Uterus (tissue), 4 donors: ENCODE measurements around the gene CPEB2. TPM values are rescaled to one million over a fixed set of nuclear protein-coding genes. Genes with fewer than 3 reads are reported as not detected.

ENCODE experiments used
- DNase-seq, 2 donors: peaks; one replicate each; pipeline ENCODE4 v3.0.0-alpha.2; 2019 to 2020
- H3K27ac ChIP-seq, 2 donors: fragments of 200-600 bp; sonication (generic); 1 replicate in 1 of 2; 2 replicates in 1 of 2; pipeline ENCODE4 v1.5.1; 2016 to 2018
- H3K27me3 ChIP-seq, 2 donors: fragments of 200-600 bp; sonication (generic); one replicate each; pipeline ENCODE4 v1.5.1; 2018 to 2019; ENCODE audit warnings: control low read depth in 1 of 2
- H3K36me3 ChIP-seq, 2 donors: fragments of 200-600 bp; sonication (generic); one replicate each; pipeline ENCODE4 v1.5.1; 2019; ENCODE audit warnings: control low read depth in 1 of 2
- H3K4me1 ChIP-seq, 2 donors: fragments of 200-600 bp; sonication (generic); one replicate each; pipeline ENCODE4 v1.5.1; 2018 to 2019; ENCODE audit warnings: control low read depth in 1 of 2
- H3K4me3 ChIP-seq, 2 donors: fragments of 200-600 bp; sonication (generic); 1 replicate in 1 of 2; 2 replicates in 1 of 2; pipeline ENCODE4 v1.5.1; 2018 to 2019; ENCODE audit warnings: mild to moderate bottlenecking in 1 of 2
- H3K9me3 ChIP-seq, 2 donors: fragments of 200-600 bp; sonication (generic); one replicate each; pipeline ENCODE4 v1.5.1; 2019; ENCODE audit warnings: control low read depth in 1 of 2
- CTCF ChIP-seq, 4 experiments: fragments of 200-600 bp in 2 of 4; fragments of 450-650 bp in 2 of 4; sonication (generic) in 2 of 4; IDR thresholded peaks; one replicate each; pipeline ENCODE4 v1.5.1; 2016 to 2019; ENCODE audit warnings: antibody characterized with exemption in 4 of 4, mild to moderate bottlenecking in 2 of 4, moderate library complexity in 1 of 4
- POLR2A ChIP-seq, 2 donors: fragments of 450-650 bp; IDR thresholded peaks; one replicate each; pipeline ENCODE4 v1.6.1; 2016; ENCODE audit warnings: antibody characterized with exemption in 2 of 2, mild to moderate bottlenecking in 1 of 2, moderate library complexity in 1 of 2
- intact Hi-C: fragments of 100-400 bp; cut with DNase I; formaldehyde crosslinking; loops from one replicate; pipeline ENCODE4 v1.15.1; 2023; ENCODE audit warnings: low total_unique reads
- total RNA-seq, 4 donors: library from RNA; depleted of rRNA in 3 of 4; stranded (reverse); fragments of >200 nt in 3 of 4; gene quantifications; one replicate each; pipeline versions ENCODE4 v1.1.0 to v1.2.4, GENCODE V29; 2014 to 2023
- donor health status: DM: yes; HTN: yes; CAD: no.

CPEB2 gene
- total RNA-seq, 4 donors from 2014 or later: 5.4 to 19.5 (median 13.6) TPM

- no peak for TF ChIP-seq POLR2A (IDR thresholded peaks at IDR 0.05)
- TF ChIP-seq CTCF (IDR thresholded peaks at IDR 0.05): no peak
- Histone ChIP-seq H3K4me1 (no peaks in the 10 kb centered on the region), H3K9me3 (no peaks in the 10 kb centered on the region), H3K27me3 (no peaks in the 10 kb centered on the region), H3K4me3 (no peak overlapping the region), H3K27ac (no peak overlapping the region), H3K36me3 (no peaks in the 10 kb centered on the region)
- no peak for DNase-seq
- intact Hi-C loops: no loop called here
These were observed 24.5 kb upstream of the CPEB2 start for GRCh38 chr4:14977830-14978229.

- H3K4me1 ChIP-seq: no peaks in the 10 kb centered on the region
- intact Hi-C loops: no loop called here
- no peaks in the 10 kb centered on the region for H3K27me3 ChIP-seq
These were observed 17.8 kb upstream of the CPEB2 start for GRCh38 chr4:14984448-14984847.

DNA sequence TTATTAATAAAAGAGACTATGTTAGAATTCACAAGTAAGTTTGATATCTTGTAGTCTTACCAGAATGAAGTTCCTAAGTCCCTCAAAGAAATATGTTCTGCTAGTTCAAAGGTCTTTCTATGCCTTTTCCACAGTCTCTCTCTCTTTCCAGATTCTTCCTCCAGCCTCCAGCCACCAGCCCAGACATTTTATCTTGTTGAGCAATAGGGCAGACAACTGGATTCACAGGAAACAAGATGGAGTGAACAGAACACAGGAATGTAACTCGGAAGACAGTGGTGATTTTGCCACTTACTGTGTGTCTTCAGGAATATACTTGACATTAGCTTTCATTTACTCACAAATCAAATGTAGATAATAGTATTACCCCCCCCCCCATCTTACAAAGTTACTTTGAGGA lies 17.1 kb upstream of the CPEB2 start:
- no peaks in the 10 kb centered on the region for H3K9me3 ChIP-seq
- TF ChIP-seq CTCF (IDR thresholded peaks at IDR 0.05) (no peak), POLR2A (IDR thresholded peaks at IDR 0.05) (no peak)
- H3K4me3 ChIP-seq: no peak overlapping the region
- intact Hi-C loops: no loop called here
- no peaks in the 10 kb centered on the region for H3K27me3 ChIP-seq
- no peak overlapping the region for H3K27ac ChIP-seq
- no peaks in the 10 kb centered on the region for H3K4me1 ChIP-seq
- no peak for DNase-seq
- no peaks in the 10 kb centered on the region for H3K36me3 ChIP-seq

More at GRCh38 chr4:14984448-14984847, 17.8 kb upstream of the CPEB2 start:
- H3K4me3 ChIP-seq: no peak overlapping the region
- TF ChIP-seq POLR2A (IDR thresholded peaks at IDR 0.05) (no peak), CTCF (IDR thresholded peaks at IDR 0.05) (no peak)
- H3K36me3 ChIP-seq: no peaks in the 10 kb centered on the region
- no peaks in the 10 kb centered on the region for H3K9me3 ChIP-seq
- no peak overlapping the region for H3K27ac ChIP-seq
- no peak for DNase-seq

DNA sequence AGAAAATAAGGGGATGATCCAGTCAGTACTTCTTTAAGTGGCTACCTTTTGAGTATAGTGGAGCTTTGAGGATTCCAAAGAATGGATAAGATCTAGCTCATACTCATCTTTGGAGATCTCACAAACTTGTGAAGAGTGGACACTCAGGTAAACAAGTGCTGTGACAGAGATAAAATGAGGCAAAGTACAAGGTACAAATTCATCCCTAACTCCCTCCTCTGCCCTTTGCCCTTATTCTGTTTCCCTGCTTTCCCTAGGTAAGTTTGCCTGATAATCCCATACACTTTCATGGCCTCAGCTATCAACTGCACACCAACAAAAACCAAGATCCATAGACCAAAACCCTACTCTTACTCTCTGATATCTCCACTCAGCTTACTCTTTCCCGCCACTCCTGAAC lies 16.4 kb upstream of the CPEB2 start:
- Histone ChIP-seq H3K27ac (no peak overlapping the region), H3K9me3 (no peaks in the 10 kb centered on the region), H3K4me3 (no peak overlapping the region), H3K4me1 (no peaks in the 10 kb centered on the region), H3K27me3 (no peaks in the 10 kb centered on the region), H3K36me3 (no peaks in the 10 kb centered on the region)
- TF ChIP-seq POLR2A (IDR thresholded peaks at IDR 0.05) (no peak), CTCF (IDR thresholded peaks at IDR 0.05) (no peak)
- intact Hi-C loops: no loop called here
- no peak for DNase-seq

DNA sequence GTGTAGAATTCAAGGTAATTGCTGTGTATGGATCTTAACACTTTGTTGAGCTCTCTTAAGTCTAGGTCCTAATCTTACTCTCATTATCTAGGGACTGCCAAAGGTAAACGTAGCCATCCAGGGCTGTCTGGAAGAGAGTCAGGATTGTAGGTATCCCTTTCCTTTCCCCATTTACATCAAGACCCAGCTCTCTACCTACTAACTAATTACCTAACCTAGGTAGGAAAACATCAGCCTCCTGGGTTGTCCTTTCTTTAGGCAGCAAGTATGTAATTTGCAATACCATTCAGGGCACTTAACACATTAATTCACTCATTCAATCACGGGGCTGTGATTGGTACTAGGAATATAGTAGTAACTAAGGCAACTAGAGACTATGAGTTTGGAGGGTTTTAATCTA lies 15.2 kb upstream of the CPEB2 start:
- no peak overlapping the region for H3K27ac ChIP-seq
- H3K9me3 ChIP-seq: no peaks in the 10 kb centered on the region
- no peaks in the 10 kb centered on the region for H3K27me3 ChIP-seq
- no peaks in the 10 kb centered on the region for H3K36me3 ChIP-seq
- no peak for TF ChIP-seq CTCF (IDR thresholded peaks at IDR 0.05)
- TF ChIP-seq POLR2A (IDR thresholded peaks at IDR 0.05): no peak
- H3K4me1 ChIP-seq: no peaks in the 10 kb centered on the region
- no peak for DNase-seq
- H3K4me3 ChIP-seq: no peak overlapping the region
- intact Hi-C loops: no loop called here
